A673 (cell line): ENCODE measurements around the gene JAG1.

Source experiments
- CTCF ChIP-seq: fragments of 300-800, 200-600 bp; sonication (generic); conservative IDR thresholded peaks from 2 replicates; pipeline ENCODE4 v1.5.1; 2017; ENCODE audit warnings: low read depth, mild to moderate bottlenecking, antibody characterized with exemption, low read length, moderate library complexity, mixed read lengths
- EZH2 ChIP-seq: fragments of 200-600 bp; sonication (generic); IDR thresholded peaks from 2 replicates; pipeline ENCODE4 v1.6.1; 2017; ENCODE audit warnings: borderline replicate concordance, low read depth, mild to moderate bottlenecking, mixed read lengths, antibody characterized with exemption, low read length; ENCODE audit not compliant: poor library complexity, severe bottlenecking

DNA sequence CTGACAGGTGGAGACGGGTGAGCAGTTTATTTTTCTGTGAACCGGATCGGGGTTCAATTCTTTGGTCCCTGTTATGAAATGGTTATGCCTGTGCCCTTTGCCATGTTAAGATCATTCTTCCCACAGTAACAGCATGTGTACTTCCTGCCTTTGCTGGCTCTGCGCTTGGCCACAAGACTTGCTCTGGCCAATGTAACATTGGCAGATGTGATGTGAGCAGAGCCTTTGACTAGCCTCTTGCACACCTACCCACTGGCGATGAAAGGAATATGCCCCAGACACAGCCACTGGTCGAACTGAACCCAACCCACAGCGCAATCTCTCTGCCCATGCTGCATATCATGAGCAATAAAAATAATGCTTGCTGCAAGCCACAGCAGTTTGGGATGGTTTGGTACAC, 31.9 kb downstream of the JAG1 start:
- no peak for TF ChIP-seq CTCF
- TF ChIP-seq EZH2: no peak
